ENCODE data around the gene ZNF607.
A peak's percentile ranks its signal among the peaks of the same experiment; 100 is the strongest.

The ZNF607 gene

DNA sequence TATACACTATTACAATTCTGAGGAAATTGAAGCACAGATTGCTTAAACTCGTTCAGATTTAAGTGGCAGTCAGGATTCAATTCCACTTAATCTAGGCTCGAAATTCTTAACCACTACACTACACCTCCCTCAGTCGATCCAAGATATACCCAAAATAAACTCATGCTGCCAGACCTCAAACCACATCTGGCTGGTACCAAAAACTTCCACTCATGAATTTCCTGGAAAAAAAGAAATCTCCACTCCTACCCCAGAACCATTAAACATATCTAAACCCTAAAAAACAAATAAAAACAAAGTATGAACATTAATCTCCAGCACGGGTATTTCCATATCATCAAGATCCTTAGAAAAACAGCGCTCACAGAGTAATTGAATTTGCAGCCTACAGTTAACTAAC, 65.4 kb downstream of the ZNF607 start:
- DNase-seq (ENCODE audit: low read depth, low spot score), result peak; percentile 24
- in situ Hi-C loops (cut with HindIII; ENCODE audit: low sequenced_read_pairs), result no loop called here
- peak overlapping the region; percentile 81 for H3K4me3 ChIP-seq (ENCODE audit: low read depth, low read length)
- TF ChIP-seq, protein P1, sequence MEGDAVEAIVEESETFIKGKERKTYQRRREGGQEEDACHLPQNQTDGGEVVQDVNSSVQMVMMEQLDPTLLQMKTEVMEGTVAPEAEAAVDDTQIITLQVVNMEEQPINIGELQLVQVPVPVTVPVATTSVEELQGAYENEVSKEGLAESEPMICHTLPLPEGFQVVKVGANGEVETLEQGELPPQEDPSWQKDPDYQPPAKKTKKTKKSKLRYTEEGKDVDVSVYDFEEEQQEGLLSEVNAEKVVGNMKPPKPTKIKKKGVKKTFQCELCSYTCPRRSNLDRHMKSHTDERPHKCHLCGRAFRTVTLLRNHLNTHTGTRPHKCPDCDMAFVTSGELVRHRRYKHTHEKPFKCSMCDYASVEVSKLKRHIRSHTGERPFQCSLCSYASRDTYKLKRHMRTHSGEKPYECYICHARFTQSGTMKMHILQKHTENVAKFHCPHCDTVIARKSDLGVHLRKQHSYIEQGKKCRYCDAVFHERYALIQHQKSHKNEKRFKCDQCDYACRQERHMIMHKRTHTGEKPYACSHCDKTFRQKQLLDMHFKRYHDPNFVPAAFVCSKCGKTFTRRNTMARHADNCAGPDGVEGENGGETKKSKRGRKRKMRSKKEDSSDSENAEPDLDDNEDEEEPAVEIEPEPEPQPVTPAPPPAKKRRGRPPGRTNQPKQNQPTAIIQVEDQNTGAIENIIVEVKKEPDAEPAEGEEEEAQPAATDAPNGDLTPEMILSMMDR (IDR thresholded peaks at IDR 0.05; ENCODE audit: low read depth, low read length), result no peak

All from astrocyte of the spinal cord (primary cell).